ENCODE measurements around the gene UBE2Q1.

Gene UBE2Q1

GRCh38 chr1:154575951-154576566 lies 17.6 kb upstream of the UBE2Q1 start:
- no peak for DNase-seq

GRCh38 chr1:154575147-154575927 lies 16.9 kb upstream of the UBE2Q1 start:
- no peak for DNase-seq

GRCh38 chr1:154574716-154575115 lies 16.3 kb upstream of the UBE2Q1 start:
- DNase-seq = no peak

GRCh38 chr1:154573168-154573510 lies 14.7 kb upstream of the UBE2Q1 start:
- no peak for DNase-seq

GRCh38 chr1:154572468-154573167 lies 14.2 kb upstream of the UBE2Q1 start:
- DNase-seq = no peak

- no peak for DNase-seq
Measured at GRCh38 chr1:154571964-154572288, 13.5 kb upstream of the UBE2Q1 start.

GRCh38 chr1:154571244-154571963 lies 12.9 kb upstream of the UBE2Q1 start:
- no peak for DNase-seq

- no peak for DNase-seq
Measured at GRCh38 chr1:154568157-154568815, 9.8 kb upstream of the UBE2Q1 start.

- peak; percentile 71 for DNase-seq
Measured at GRCh38 chr1:154567386-154568156, 9.1 kb upstream of the UBE2Q1 start, which contains the start of gene CHRNB2. Gene CHRNB2 (plus strand): TSS chr1:154567778. CDS start chr1:154568045, 267 bp downstream.

- no peak for DNase-seq
Measured at GRCh38 chr1:154565876-154566275, 7.4 kb upstream of the UBE2Q1 start.

- DNase-seq = peak; percentile 88
Measured at GRCh38 chr1:154559466-154560044, 1.1 kb upstream of the UBE2Q1 start.

GRCh38 chr1:154558720-154559465 lies 431 bp upstream of the UBE2Q1 start:
- peak; percentile 100 for DNase-seq

- DNase-seq = no peak
Measured at GRCh38 chr1:154557248-154557938, 1.1 kb downstream of the UBE2Q1 start.

- DNase-seq = no peak
Measured at GRCh38 chr1:154556422-154556821, 2.0 kb downstream of the UBE2Q1 start.

- no peak for DNase-seq
Measured at GRCh38 chr1:154553056-154554030, 5.1 kb downstream of the UBE2Q1 start.

- DNase-seq = no peak
Measured at GRCh38 chr1:154552036-154552435, 6.4 kb downstream of the UBE2Q1 start.

- no peak for DNase-seq
Measured at GRCh38 chr1:154551474-154551873, 7.0 kb downstream of the UBE2Q1 start.

- DNase-seq = no peak
Measured at GRCh38 chr1:154550657-154551056, 7.8 kb downstream of the UBE2Q1 start.

- DNase-seq = no peak
Measured at GRCh38 chr1:154550070-154550469, 8.4 kb downstream of the UBE2Q1 start.
